Omental fat pad (tissue), 4 donors: ENCODE measurements around the gene USP9X. TPM values are rescaled to one million over a fixed set of nuclear protein-coding genes. Genes with fewer than 3 reads are reported as not detected.
"Not testable (repeated sequence)": the region's sequence is repeated elsewhere in the genome, so short reads cannot be mapped to it uniquely, and the experiment has no call there.

Experiments
- ATAC-seq: fragments of 150-250 bp; one replicate; pipeline ENCODE4 v1.9.1; 2016; ENCODE audit warnings: mild to moderate bottlenecking, moderate library complexity; ENCODE audit not compliant: low FRiP score
- DNase-seq: peaks from one replicate; pipeline ENCODE4 v3.0.0-alpha.2; 2019; ENCODE audit warnings: low spot score
- CTCF ChIP-seq, 3 donors: fragments of 450-650 bp; IDR thresholded peaks; one replicate each; pipeline ENCODE4 v1.5.1; 2016 to 2017; ENCODE audit warnings: antibody characterized with exemption in 3 of 3, mild to moderate bottlenecking in 3 of 3, moderate library complexity in 2 of 3
- total RNA-seq, 4 donors: library from RNA; depleted of rRNA; stranded (reverse); fragments of >200 nt; gene quantifications; one replicate each; pipeline ENCODE4 v1.1.0, GENCODE V29; 2016

The USP9X gene
- total RNA-seq, 4 donors from 2014 or later = 72.4 to 160 (median 129) TPM

GRCh38 chrX:41180194-41180908 lies 95.1 kb downstream of the USP9X start:
- peak in 1 of 3 donors; percentile 5 for TF ChIP-seq CTCF (IDR thresholded peaks at IDR 0.05)
- no peak for ATAC-seq
- peak; percentile 32 for DNase-seq

GRCh38 chrX:41184312-41184711 lies 99.1 kb downstream of the USP9X start:
- DNase-seq (no peak), ATAC-seq (no peak)
- no peak for TF ChIP-seq CTCF (IDR thresholded peaks at IDR 0.05)

GRCh38 chrX:41186946-41187345 lies 101.7 kb downstream of the USP9X start:
- DNase-seq, ATAC-seq: not testable (repeated sequence)

GRCh38 chrX:41189156-41189555 lies 103.9 kb downstream of the USP9X start:
- no peak for TF ChIP-seq CTCF (IDR thresholded peaks at IDR 0.05)
- DNase-seq (no peak), ATAC-seq (no peak)

GRCh38 chrX:41192880-41193279 lies 107.6 kb downstream of the USP9X start:
- TF ChIP-seq CTCF (IDR thresholded peaks at IDR 0.05) = no peak
- ATAC-seq = no peak
- DNase-seq = no peak

- DNase-seq (no peak), ATAC-seq (no peak)
- TF ChIP-seq CTCF (IDR thresholded peaks at IDR 0.05) = no peak
Observed at GRCh38 chrX:41198410-41198809, 113.2 kb downstream of the USP9X start.

GRCh38 chrX:41200785-41201184 lies 115.5 kb downstream of the USP9X start:
- TF ChIP-seq CTCF (IDR thresholded peaks at IDR 0.05) = no peak
- no peak for ATAC-seq

More at GRCh38 chrX:41200785-41201184, 115.5 kb downstream of the USP9X start:
- no peak for DNase-seq
